ENCODE data around the gene PDF. TPM values are rescaled to one million over a fixed set of nuclear protein-coding genes. Genes with fewer than 3 reads are reported as not detected.
"Not testable (repeated sequence)": the region's sequence is repeated elsewhere in the genome, so short reads cannot be mapped to it uniquely, and the experiment has no call there.

PDF gene
- total RNA-seq, 1 donor from 2014 or later: 15.3 TPM

GRCh38 chr16:69365901-69366300 lies 35.5 kb upstream of the PDF start:
- DNase-seq (ENCODE audit: low spot score): no peak
- Mint-ChIP-seq H3K27me3 (ENCODE audit: low read depth) (no peaks in the 10 kb centered on the region), H3K36me3 (ENCODE audit: low read depth) (peaks cover 38% of the 10 kb centered on the region), H3K4me1 (ENCODE audit: low read depth) (no peaks in the 10 kb centered on the region), H3K9me3 (ENCODE audit: low read depth) (no peaks in the 10 kb centered on the region), H3K27ac (ENCODE audit: unreplicated experiment) (no peak overlapping the region), H3K4me3 (ENCODE audit: unreplicated experiment) (no peak overlapping the region)
- no peak for TF ChIP-seq CTCF (IDR thresholded peaks at IDR 0.05)

GRCh38 chr16:69364088-69364487 lies 33.7 kb upstream of the PDF start:
- no peaks in the 10 kb centered on the region for H3K4me1 Mint-ChIP-seq (ENCODE audit: low read depth)
- no peak overlapping the region for H3K4me3 Mint-ChIP-seq (ENCODE audit: unreplicated experiment)
- no peak for TF ChIP-seq CTCF (IDR thresholded peaks at IDR 0.05)
- peaks cover 28% of the 10 kb centered on the region for H3K36me3 Mint-ChIP-seq (ENCODE audit: low read depth)
- no peaks in the 10 kb centered on the region for H3K9me3 Mint-ChIP-seq (ENCODE audit: low read depth)
- no peak overlapping the region for H3K27ac Mint-ChIP-seq (ENCODE audit: unreplicated experiment)
- H3K27me3 Mint-ChIP-seq (ENCODE audit: low read depth): no peaks in the 10 kb centered on the region
- DNase-seq (ENCODE audit: low spot score): no peak

GRCh38 chr16:69363281-69363717 lies 32.9 kb upstream of the PDF start:
- H3K4me1 Mint-ChIP-seq (ENCODE audit: low read depth): no peaks in the 10 kb centered on the region
- no peak for TF ChIP-seq CTCF (IDR thresholded peaks at IDR 0.05)
- DNase-seq (ENCODE audit: low spot score): no peak
- no peak overlapping the region for H3K27ac Mint-ChIP-seq (ENCODE audit: unreplicated experiment)
- H3K36me3 Mint-ChIP-seq (ENCODE audit: low read depth): peaks cover 24% of the 10 kb centered on the region
- H3K9me3 Mint-ChIP-seq (ENCODE audit: low read depth): no peaks in the 10 kb centered on the region
- no peaks in the 10 kb centered on the region for H3K27me3 Mint-ChIP-seq (ENCODE audit: low read depth)
- H3K4me3 Mint-ChIP-seq (ENCODE audit: unreplicated experiment): no peak overlapping the region

- not testable (repeated sequence) for H3K4me1 Mint-ChIP-seq (ENCODE audit: low read depth); H3K4me3 Mint-ChIP-seq (ENCODE audit: unreplicated experiment); DNase-seq (ENCODE audit: low spot score); H3K27me3 Mint-ChIP-seq (ENCODE audit: low read depth); H3K9me3 Mint-ChIP-seq (ENCODE audit: low read depth); H3K27ac Mint-ChIP-seq (ENCODE audit: unreplicated experiment)
- H3K36me3 Mint-ChIP-seq (ENCODE audit: low read depth): peaks cover 13% of the 10 kb centered on the region
These were observed 29.7 kb upstream of the PDF start for GRCh38 chr16:69360070-69360469.

DNA sequence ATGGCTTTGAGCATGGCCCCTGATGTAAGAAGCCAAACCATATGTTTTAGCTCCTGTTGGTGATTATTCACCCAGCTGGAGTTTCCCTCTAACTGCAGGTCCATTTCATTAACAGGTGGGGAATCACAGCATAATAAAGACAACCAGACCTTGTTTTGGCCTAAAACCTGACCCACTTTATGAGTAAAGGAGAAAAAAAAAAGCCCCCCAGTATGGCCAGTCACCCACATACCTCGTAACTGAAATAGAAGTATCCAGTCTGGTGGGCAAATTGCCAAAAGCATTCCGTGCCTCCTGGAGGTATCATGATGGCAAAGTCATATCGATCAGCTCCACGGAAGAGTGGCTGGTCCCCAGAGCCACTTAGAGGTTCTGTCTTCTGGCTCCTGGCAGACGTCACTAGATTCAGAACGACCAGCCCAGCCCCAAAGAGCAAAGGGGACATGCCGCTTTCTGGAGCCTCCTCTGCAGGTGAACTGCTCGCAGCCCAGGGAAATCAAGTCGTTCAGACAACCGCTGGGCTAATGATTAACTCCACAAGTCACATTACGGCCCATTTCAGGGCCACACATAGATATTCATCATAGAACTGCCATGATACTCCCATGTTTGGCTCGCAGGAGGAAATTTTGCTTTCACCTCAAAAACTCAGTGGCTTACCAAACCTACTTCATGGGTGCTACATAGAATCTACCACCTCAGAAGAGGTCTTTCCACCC lies 21.1 kb upstream of the PDF start, which contains the start of gene TMED6:
TMED6 (minus strand) TSS at position 478 of the 719 bp plus-strand sequence; CDS start at position 445, 33 bp downstream.
- no peak within 1 kb of the TSS for H3K4me3 Mint-ChIP-seq (ENCODE audit: unreplicated experiment)
- DNase-seq (ENCODE audit: low spot score): no peak
- no peaks in the 10 kb centered on the region for H3K9me3 Mint-ChIP-seq (ENCODE audit: low read depth)
- no peaks in the 10 kb centered on the region for H3K27me3 Mint-ChIP-seq (ENCODE audit: low read depth)
- no peaks in the 10 kb centered on the region for H3K4me1 Mint-ChIP-seq (ENCODE audit: low read depth)
- H3K27ac Mint-ChIP-seq (ENCODE audit: unreplicated experiment): no peak within 1 kb of the TSS
- H3K36me3 Mint-ChIP-seq (ENCODE audit: low read depth): peaks cover 8% of the 10 kb centered on the region
- TF ChIP-seq CTCF (IDR thresholded peaks at IDR 0.05): no peak
